Uterus (tissue), 2 donors: Measurements from ENCODE around the gene TBC1D19.

Source experiments
- POLR2A ChIP-seq, 2 donors: fragments of 450-650 bp; IDR thresholded peaks; one replicate each; pipeline ENCODE4 v1.6.1; 2016; ENCODE audit warnings: antibody characterized with exemption in 2 of 2, mild to moderate bottlenecking in 1 of 2, moderate library complexity in 1 of 2
- TF ChIP-seq, protein P1 (sequence below), 4 experiments: fragments of 200-600 bp in 2 of 4; fragments of 450-650 bp in 2 of 4; sonication (generic) in 2 of 4; IDR thresholded peaks; one replicate each; pipeline ENCODE4 v1.5.1; 2016 to 2019; ENCODE audit warnings: antibody characterized with exemption in 4 of 4, mild to moderate bottlenecking in 2 of 4, moderate library complexity in 1 of 4

DNA sequence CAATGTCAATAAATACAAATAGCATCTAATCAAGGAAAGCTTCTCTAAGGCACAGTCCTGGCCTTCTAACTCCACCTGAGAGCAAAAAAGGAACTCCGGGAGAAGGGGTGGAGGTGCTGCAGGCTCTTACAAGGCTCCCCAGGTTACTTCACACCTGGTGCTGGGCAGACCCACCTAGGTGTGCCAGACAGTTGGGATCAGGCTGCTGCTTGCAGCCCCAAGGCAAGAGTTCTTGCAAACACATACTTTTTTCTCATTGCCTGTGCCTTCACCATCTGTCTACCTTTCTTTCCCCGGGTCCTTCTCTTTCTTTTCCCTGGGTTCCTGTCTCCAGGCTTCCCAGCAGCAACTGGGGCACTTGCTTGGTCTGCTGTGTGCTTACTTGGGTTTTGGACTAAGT lies 195.3 kb downstream of the TBC1D19 start:
- TF ChIP-seq, protein P1, sequence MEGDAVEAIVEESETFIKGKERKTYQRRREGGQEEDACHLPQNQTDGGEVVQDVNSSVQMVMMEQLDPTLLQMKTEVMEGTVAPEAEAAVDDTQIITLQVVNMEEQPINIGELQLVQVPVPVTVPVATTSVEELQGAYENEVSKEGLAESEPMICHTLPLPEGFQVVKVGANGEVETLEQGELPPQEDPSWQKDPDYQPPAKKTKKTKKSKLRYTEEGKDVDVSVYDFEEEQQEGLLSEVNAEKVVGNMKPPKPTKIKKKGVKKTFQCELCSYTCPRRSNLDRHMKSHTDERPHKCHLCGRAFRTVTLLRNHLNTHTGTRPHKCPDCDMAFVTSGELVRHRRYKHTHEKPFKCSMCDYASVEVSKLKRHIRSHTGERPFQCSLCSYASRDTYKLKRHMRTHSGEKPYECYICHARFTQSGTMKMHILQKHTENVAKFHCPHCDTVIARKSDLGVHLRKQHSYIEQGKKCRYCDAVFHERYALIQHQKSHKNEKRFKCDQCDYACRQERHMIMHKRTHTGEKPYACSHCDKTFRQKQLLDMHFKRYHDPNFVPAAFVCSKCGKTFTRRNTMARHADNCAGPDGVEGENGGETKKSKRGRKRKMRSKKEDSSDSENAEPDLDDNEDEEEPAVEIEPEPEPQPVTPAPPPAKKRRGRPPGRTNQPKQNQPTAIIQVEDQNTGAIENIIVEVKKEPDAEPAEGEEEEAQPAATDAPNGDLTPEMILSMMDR (IDR thresholded peaks at IDR 0.05) = no peak
- TF ChIP-seq POLR2A (IDR thresholded peaks at IDR 0.05) = no peak
